ENCODE measurements around the gene AADACL3.

GRCh38 chr1:12669529-12670068 is 46.3 kb upstream of the AADACL3 start:
- no peak for TF ChIP-seq ESRRA (IDR thresholded peaks at IDR 0.05; ENCODE audit: low read length)
- no peak for TF ChIP-seq CHD1 (IDR thresholded peaks at IDR 0.05; ENCODE audit: low read depth, low read length)
- TF ChIP-seq ZNF384 (IDR thresholded peaks at IDR 0.05; ENCODE audit: borderline replicate concordance, low read depth, low read length) = no peak
- no peak for TF ChIP-seq CTCF (IDR thresholded peaks at IDR 0.05 in 2 of 3, conservative IDR thresholded peaks at IDR 0.05 in 1 of 3; ENCODE audit: control insufficient read depth in 2 of 3, extremely low read depth in 1 of 3, insufficient read depth in 1 of 3, low read depth in 3 of 3, low read length in 3 of 3)
- no peak for TF ChIP-seq HCFC1 (IDR thresholded peaks at IDR 0.05; ENCODE audit: low read length)
- TF ChIP-seq SRF (IDR thresholded peaks at IDR 0.05; ENCODE audit: low read depth in 2 of 2, low read length in 2 of 2) = no peak
- TF ChIP-seq SUZ12 (IDR thresholded peaks at IDR 0.05; ENCODE audit: unreplicated experiment) = no peak

Measured in GM12878 (cell line).